Loucy (cell line): ENCODE measurements around the gene CXCL1.

Experiments
- H2AFZ ChIP-seq: fragments of 200-600 bp; sonication (generic); 2 replicates; pipeline ENCODE4 v1.6.0; 2016; ENCODE audit warnings: antibody characterized with exemption, mild to moderate bottlenecking, low read length, moderate library complexity
- H3F3A ChIP-seq: fragments of 200-600 bp; 2 replicates; pipeline ENCODE4 v1.6.0; 2016; ENCODE audit warnings: antibody characterized with exemption, low read depth, mild to moderate bottlenecking
- H3K27me3 ChIP-seq: fragments of 200-600 bp; sonication (generic); 2 replicates; pipeline ENCODE4 v1.6.1; 2014; ENCODE audit warnings: low read length, mild to moderate bottlenecking; ENCODE audit not compliant: insufficient read depth, poor library complexity, severe bottlenecking
- H3K36me3 ChIP-seq: fragments of 200-600 bp; sonication (generic); 2 replicates; pipeline ENCODE4 v1.6.1; 2016; ENCODE audit warnings: low read length; ENCODE audit not compliant: insufficient read depth
- H3K4me1 ChIP-seq: fragments of 200-600 bp; sonication (generic); 2 replicates; pipeline ENCODE4 v1.5.1; 2014; ENCODE audit warnings: low read length, mild to moderate bottlenecking; ENCODE audit not compliant: insufficient read depth, poor library complexity, severe bottlenecking
- H3K4me2 ChIP-seq: fragments of 200-600 bp; sonication (generic); 2 replicates; pipeline ENCODE4 v1.6.0; 2014; ENCODE audit warnings: antibody characterized with exemption, low read length, low read depth, mild to moderate bottlenecking; ENCODE audit not compliant: poor library complexity, severe bottlenecking
- H3K4me3 ChIP-seq: fragments of 200-600 bp; sonication (generic); 2 replicates; pipeline ENCODE4 v1.5.1; 2014; ENCODE audit warnings: low read length, mild to moderate bottlenecking, mixed read lengths; ENCODE audit not compliant: poor library complexity, severe bottlenecking
- H3K79me2 ChIP-seq: fragments of 200-600 bp; sonication (generic); 2 replicates; pipeline ENCODE4 v1.6.1; 2014; ENCODE audit warnings: low read length; ENCODE audit not compliant: insufficient read depth
- H3K9ac ChIP-seq: fragments of 200-600 bp; sonication (generic); 2 replicates; pipeline ENCODE4 v1.6.0; 2014; ENCODE audit warnings: mild to moderate bottlenecking, low read depth, low read length, moderate library complexity; ENCODE audit not compliant: poor library complexity, severe bottlenecking
- H3K9me2 ChIP-seq: fragments of 200-600 bp; sonication (generic); replicated peaks from 2 replicates; pipeline ENCODE4 v1.6.1; 2016; ENCODE audit warnings: low read depth, low read length, mixed read lengths
- H3K9me3 ChIP-seq: fragments of 200-600 bp; sonication (generic); 2 replicates; pipeline ENCODE4 v1.6.1; 2014; ENCODE audit warnings: mild to moderate bottlenecking, antibody characterized with exemption, low read length, low read depth; ENCODE audit not compliant: insufficient read depth
- H4K20me1 ChIP-seq: fragments of 200-600 bp; sonication (generic); 2 replicates; pipeline ENCODE4 v1.6.0; 2014; ENCODE audit warnings: antibody characterized with exemption, low read length, mild to moderate bottlenecking; ENCODE audit not compliant: insufficient read depth, poor library complexity, severe bottlenecking
- CTCF ChIP-seq: fragments of 200-600 bp; sonication (generic); conservative IDR thresholded peaks from 2 replicates; pipeline ENCODE4 v1.5.1; 2014; ENCODE audit warnings: mild to moderate bottlenecking, antibody characterized with exemption, low read length
- EZH2phosphoT487 ChIP-seq: fragments of 200-600 bp; IDR thresholded peaks from 2 replicates; pipeline ENCODE4 v1.6.1; 2018; ENCODE audit warnings: antibody characterized with exemption, mild to moderate bottlenecking, moderate library complexity, borderline replicate concordance

The CXCL1 gene

GRCh38 chr4:73842696-73843095 is 26.5 kb upstream of the CXCL1 start:
- Histone ChIP-seq H3F3A (no peaks in the 10 kb centered on the region), H4K20me1 (no peaks in the 10 kb centered on the region), H3K9ac (no peak overlapping the region), H3K4me1 (no peaks in the 10 kb centered on the region), H3K9me2 (no peaks in the 10 kb centered on the region), H3K36me3 (no peaks in the 10 kb centered on the region), H3K79me2 (no peaks in the 10 kb centered on the region), H3K4me3 (no peak overlapping the region), H3K9me3 (no peaks in the 10 kb centered on the region), H3K4me2 (no peak overlapping the region), H3K27me3 (no peaks in the 10 kb centered on the region), H2AFZ (no peak overlapping the region)
- TF ChIP-seq EZH2phosphoT487 (no peak), CTCF (no peak)

GRCh38 chr4:73843369-73843768 is 25.8 kb upstream of the CXCL1 start:
- Histone ChIP-seq H3K79me2 (no peaks in the 10 kb centered on the region), H3K9ac (no peak overlapping the region), H3K9me3 (no peaks in the 10 kb centered on the region), H3K36me3 (no peaks in the 10 kb centered on the region), H3K4me2 (no peak overlapping the region), H3K9me2 (no peaks in the 10 kb centered on the region), H3K4me1 (no peaks in the 10 kb centered on the region), H3K27me3 (no peaks in the 10 kb centered on the region), H3F3A (no peaks in the 10 kb centered on the region), H3K4me3 (no peak overlapping the region), H4K20me1 (no peaks in the 10 kb centered on the region), H2AFZ (no peak overlapping the region)
- TF ChIP-seq EZH2phosphoT487, result no peak

GRCh38 chr4:73844345-73844744 is 24.8 kb upstream of the CXCL1 start:
- Histone ChIP-seq H3K9ac (no peak overlapping the region), H2AFZ (no peak overlapping the region), H4K20me1 (no peaks in the 10 kb centered on the region)

More at GRCh38 chr4:73844345-73844744, 24.8 kb upstream of the CXCL1 start:
- Histone ChIP-seq H3F3A (no peaks in the 10 kb centered on the region), H3K27me3 (no peaks in the 10 kb centered on the region), H3K36me3 (no peaks in the 10 kb centered on the region), H3K9me3 (no peaks in the 10 kb centered on the region), H3K79me2 (no peaks in the 10 kb centered on the region), H3K4me2 (no peak overlapping the region), H3K4me3 (no peak overlapping the region), H3K9me2 (no peaks in the 10 kb centered on the region), H3K4me1 (no peaks in the 10 kb centered on the region)
- TF ChIP-seq CTCF (no peak), EZH2phosphoT487 (no peak)
